Activated B cell treated with CpG ODN at 0.5 μM for 24 hours (primary cell): ENCODE measurements around the gene LRRC74B. TPM values are rescaled to one million over a fixed set of nuclear protein-coding genes. Genes with fewer than 3 reads are reported as not detected.

Experiments used
- ATAC-seq: fragments of 200-7000 bp; cut with Tn5 transposase; one replicate; pipeline ENCODE4 v1.10.0; 2021; ENCODE audit warnings: low read depth, mild to moderate bottlenecking, moderate library complexity
- CTCF ChIA-PET: fragments of 350-600 bp; sonication (Branson Sonifier 250); formaldehyde crosslinking; loops from one replicate; lab custom pipeline; 2021; ENCODE audit warnings: antibody characterized with exemption; lab: Charles Lee
- POLR2A ChIA-PET: fragments of 350-600 bp; sonication (Branson Sonifier 250); formaldehyde crosslinking; loops from one replicate; lab custom pipeline; 2021; ENCODE audit warnings: antibody characterized with exemption; lab: Charles Lee
- DNase-seq: peaks from one replicate; pipeline ENCODE4 v3.0.0; 2022
- H3K27ac Mint-ChIP-seq: one replicate; pipeline ENCODE4 v1.8.0; 2020; ENCODE audit warnings: mixed read lengths
- H3K27me3 Mint-ChIP-seq: one replicate; pipeline ENCODE4 v1.8.0; 2021; ENCODE audit warnings: mixed read lengths
- H3K36me3 Mint-ChIP-seq: one replicate; pipeline ENCODE4 v1.8.0; 2021; ENCODE audit warnings: low read depth, mixed read lengths
- H3K4me1 Mint-ChIP-seq: one replicate; pipeline ENCODE4 v1.8.0; 2021; ENCODE audit warnings: mixed read lengths
- H3K4me3 Mint-ChIP-seq: one replicate; pipeline ENCODE4 v1.8.0; 2020; ENCODE audit warnings: mild to moderate bottlenecking, mixed read lengths
- H3K9me3 Mint-ChIP-seq: one replicate; pipeline ENCODE4 v1.8.0; 2020; ENCODE audit warnings: mixed read lengths
- CTCF ChIP-seq: fragments of 200-600 bp; IDR thresholded peaks from one replicate; pipeline ENCODE4 v1.8.0; 2022; ENCODE audit warnings: antibody characterized with exemption, mild to moderate bottlenecking
- intact Hi-C: fragments of 100-400 bp; cut with micrococcal nuclease; formaldehyde crosslinking; loops from one replicate; pipeline ENCODE4 v1.15.1; 2024
- total RNA-seq: library from RNA; stranded (reverse); gene quantifications from 2 replicates; pipeline ENCODE4 v1.2.3, GENCODE V29; 2022

LRRC74B gene
- total RNA-seq, 1 donor from 2014 or later = not detected

GRCh38 chr22:20998411-20999336 lies 47.1 kb upstream of the LRRC74B start:
- H3K9me3 Mint-ChIP-seq = no peaks in the 10 kb centered on the region
- no peak for DNase-seq
- ATAC-seq = no peak
- no peaks in the 10 kb centered on the region for H3K27me3 Mint-ChIP-seq
- ChIA-PET POLR2A (interaction anchor here (0.6 to 6.5 kb wide), 2 partner anchors 17 to 80 kb away, joined by 3 to 90 read pairs; partner anchors contain the start of gene LZTR1), CTCF (no interaction called here)
- intact Hi-C loops = no loop called here
- TF ChIP-seq CTCF = no peak
- H3K4me3 Mint-ChIP-seq = no peak overlapping the region
- no peak overlapping the region for H3K27ac Mint-ChIP-seq
- H3K36me3 Mint-ChIP-seq = peaks cover 47% of the 10 kb centered on the region
- peaks cover 26% of the 10 kb centered on the region for H3K4me1 Mint-ChIP-seq

GRCh38 chr22:20999350-21000206 lies 46.2 kb upstream of the LRRC74B start:
- H3K27ac Mint-ChIP-seq = no peak overlapping the region
- POLR2A ChIA-PET = interaction anchor here (0.6 to 6.5 kb wide), 2 partner anchors 18 to 1839 kb away, joined by 3 to 90 read pairs; partner anchors contain the start of gene LZTR1
- peak overlapping the region; percentile 93 for H3K4me3 Mint-ChIP-seq
- ATAC-seq = no peak
- H3K9me3 Mint-ChIP-seq = no peaks in the 10 kb centered on the region
- intact Hi-C loops = loop anchor here (5.0 kb wide), 1 partner anchor 32 kb away; the partner anchor contains the start of gene AIFM3
- peaks cover 46% of the 10 kb centered on the region for H3K36me3 Mint-ChIP-seq
- CTCF ChIA-PET = no interaction called here
- H3K27me3 Mint-ChIP-seq = no peaks in the 10 kb centered on the region
- peaks cover 26% of the 10 kb centered on the region for H3K4me1 Mint-ChIP-seq
- DNase-seq = no peak
- no peak for TF ChIP-seq CTCF

GRCh38 chr22:21000207-21000986 lies 45.3 kb upstream of the LRRC74B start:
- H3K4me1 Mint-ChIP-seq = peaks cover 26% of the 10 kb centered on the region
- peak overlapping the region; percentile 20 for H3K27ac Mint-ChIP-seq
- ChIA-PET POLR2A (interaction anchor here (6.5 kb wide), 1 partner anchor 19 kb away, joined by 90 read pairs; the partner anchor contains the start of gene LZTR1), CTCF (no interaction called here)
- intact Hi-C loops = loop anchor here (5.0 kb wide), 1 partner anchor 33 kb away; the partner anchor contains the start of gene AIFM3
- H3K27me3 Mint-ChIP-seq = no peaks in the 10 kb centered on the region
- no peak for TF ChIP-seq CTCF
- no peak for DNase-seq
- no peaks in the 10 kb centered on the region for H3K9me3 Mint-ChIP-seq
- H3K36me3 Mint-ChIP-seq = peaks cover 40% of the 10 kb centered on the region
- no peak for ATAC-seq
- H3K4me3 Mint-ChIP-seq = peak overlapping the region; percentile 93

GRCh38 chr22:21000987-21001600 lies 44.7 kb upstream of the LRRC74B start:
- peaks cover 26% of the 10 kb centered on the region for H3K4me1 Mint-ChIP-seq
- H3K36me3 Mint-ChIP-seq = peaks cover 34% of the 10 kb centered on the region
- peak overlapping the region; percentile 93 for H3K4me3 Mint-ChIP-seq
- ChIA-PET POLR2A (interaction anchor here (0.6 to 6.5 kb wide), 3 partner anchors 12 to 29 kb away, joined by 4 to 90 read pairs (median 37); partner anchors contain the start of genes LZTR1 and P2RX6), CTCF (no interaction called here)
- intact Hi-C loops = loop anchor here (1.0 to 5.0 kb wide), 2 partner anchors 34 to 84 kb away; partner anchors contain the start of genes AIFM3 and CRKL
- H3K27me3 Mint-ChIP-seq = no peaks in the 10 kb centered on the region
- no peak for ATAC-seq
- peak overlapping the region; percentile 98 for H3K27ac Mint-ChIP-seq
- no peaks in the 10 kb centered on the region for H3K9me3 Mint-ChIP-seq
- DNase-seq = no peak
- no peak for TF ChIP-seq CTCF
